Keratinocyte (primary cell): ENCODE data around the gene KDSR. TPM values are rescaled to one million over a fixed set of nuclear protein-coding genes. Genes with fewer than 3 reads are reported as not detected.

ENCODE experiments used
- DNase-seq: peaks from one replicate; pipeline ENCODE4 v3.0.0-alpha.2; 2011; ENCODE audit warnings: low read depth, missing footprints, low spot score
- FAIRE-seq: peaks from 2 replicates; lab custom pipeline; 2011; peaks lifted over from hg19 to GRCh38; lab: Jason Lieb, UNC
- H2AFZ ChIP-seq: 2 replicates; pipeline ENCODE4 v1.6.0; 2012; ENCODE audit warnings: low read length, control low read depth, inconsistent platforms; ENCODE audit not compliant: control insufficient read depth
- H3K27ac ChIP-seq: 2 replicates; pipeline ENCODE4 v1.5.1; 2011; ENCODE audit warnings: low read length; ENCODE audit not compliant: control insufficient read depth, insufficient read depth
- H3K27me3 ChIP-seq: 3 replicates; pipeline ENCODE4 v1.6.0; 2011; ENCODE audit warnings: low read length; ENCODE audit not compliant: control insufficient read depth, insufficient read depth; ENCODE audit errors: extremely low read depth
- H3K36me3 ChIP-seq, 2 experiments: 2 replicates in 1 of 2; 3 replicates in 1 of 2; pipeline ENCODE4 v1.5.1; 2011; ENCODE audit warnings: low read length in 2 of 2, mild to moderate bottlenecking in 1 of 2; ENCODE audit not compliant: control insufficient read depth in 2 of 2, insufficient read depth in 2 of 2; ENCODE audit errors: extremely low read depth in 1 of 2
- H3K4me1 ChIP-seq: 3 replicates; pipeline ENCODE4 v1.5.1; 2011; ENCODE audit warnings: low read length; ENCODE audit not compliant: control insufficient read depth, insufficient read depth; ENCODE audit errors: extremely low read depth
- H3K4me2 ChIP-seq: 3 replicates; pipeline ENCODE4 v1.6.0; 2011; ENCODE audit warnings: low read depth, low read length; ENCODE audit not compliant: control insufficient read depth, insufficient read depth; ENCODE audit errors: extremely low read depth
- H3K4me3 ChIP-seq, 3 experiments: fragments of 200-600 bp in 1 of 3; sonication (generic) in 1 of 3; 2 replicates in 2 of 3; 3 replicates in 1 of 3; pipeline ENCODE4 v1.5.1; 2011 to 2016; ENCODE audit warnings: low read length in 3 of 3, mild to moderate bottlenecking in 3 of 3, control low read depth in 2 of 3, inconsistent platforms in 1 of 3, low read depth in 1 of 3, mixed read lengths in 1 of 3, mixed run types in 1 of 3, moderate library complexity in 1 of 3; ENCODE audit not compliant: control insufficient read depth in 2 of 3, insufficient read depth in 2 of 3; ENCODE audit errors: extremely low read depth in 1 of 3
- H3K79me2 ChIP-seq: 2 replicates; pipeline ENCODE4 v1.6.0; 2012; ENCODE audit warnings: low read length; ENCODE audit not compliant: control insufficient read depth, insufficient read depth
- H3K9ac ChIP-seq: 3 replicates; pipeline ENCODE4 v1.6.0; 2011; ENCODE audit warnings: low read length; ENCODE audit not compliant: control insufficient read depth, insufficient read depth; ENCODE audit errors: extremely low read depth
- H3K9me1 ChIP-seq: 3 replicates; pipeline ENCODE4 v1.6.0; 2011; ENCODE audit warnings: low read length; ENCODE audit not compliant: control insufficient read depth, insufficient read depth; ENCODE audit errors: extremely low read depth
- H3K9me3 ChIP-seq: 2 replicates; pipeline ENCODE4 v1.5.1; 2012; ENCODE audit warnings: low read depth, low read length; ENCODE audit not compliant: control insufficient read depth
- H4K20me1 ChIP-seq: 3 replicates; pipeline ENCODE4 v1.6.0; 2011; ENCODE audit warnings: low read length; ENCODE audit not compliant: control insufficient read depth, insufficient read depth; ENCODE audit errors: extremely low read depth
- EZH2 ChIP-seq: IDR thresholded peaks from one replicate; pipeline ENCODE4 v1.6.1; 2012; ENCODE audit warnings: inconsistent platforms, mild to moderate bottlenecking, low read length, moderate library complexity
- dilution Hi-C: fragments of 300-500 bp; cut with MboI; formaldehyde crosslinking; loops from one replicate; pipeline ENCODE4 v1.7.0; 2020; ENCODE audit warnings: low sequenced_read_pairs; ENCODE audit not compliant: extremely low pct_ligation_motif_present
- polyA plus RNA-seq, 5 experiments: library from polyadenylated mRNA; depleted of rRNA in 3 of 5; stranded (reverse) in 3 of 5; stranded (forward) in 1 of 5; unstranded in 1 of 5; fragments of >200 nt; gene quantifications; 1 replicate in 1 of 5; 2 replicates in 3 of 5; 3 replicates in 1 of 5; pipeline versions ENCODE4 v1.2.1 to v1.2.3, GENCODE V29; 2011 to 2012; ENCODE audit warnings: missing spikeins in 2 of 5, low read depth in 1 of 5, low replicate concordance in 1 of 5
- TF ChIP-seq, protein P1 (sequence below), 3 experiments: IDR thresholded peaks in 1 of 3; conservative IDR thresholded peaks in 1 of 3; optimal IDR thresholded peaks in 1 of 3; 2 replicates in 2 of 3; 3 replicates in 1 of 3; pipeline versions ENCODE3 to v1.5.1; 2011; ENCODE audit warnings: low read length in 3 of 3, mild to moderate bottlenecking in 3 of 3, moderate library complexity in 2 of 3, control low read depth in 1 of 3, inconsistent platforms in 1 of 3; ENCODE audit not compliant: insufficient read depth in 2 of 3; ENCODE audit errors: extremely low read depth in 1 of 3

Gene KDSR
- polyA plus RNA-seq, 1 donor (not counting 4 experiments of a cell fraction or from before 2014, with no cell fraction given) = 68.6 TPM

DNA sequence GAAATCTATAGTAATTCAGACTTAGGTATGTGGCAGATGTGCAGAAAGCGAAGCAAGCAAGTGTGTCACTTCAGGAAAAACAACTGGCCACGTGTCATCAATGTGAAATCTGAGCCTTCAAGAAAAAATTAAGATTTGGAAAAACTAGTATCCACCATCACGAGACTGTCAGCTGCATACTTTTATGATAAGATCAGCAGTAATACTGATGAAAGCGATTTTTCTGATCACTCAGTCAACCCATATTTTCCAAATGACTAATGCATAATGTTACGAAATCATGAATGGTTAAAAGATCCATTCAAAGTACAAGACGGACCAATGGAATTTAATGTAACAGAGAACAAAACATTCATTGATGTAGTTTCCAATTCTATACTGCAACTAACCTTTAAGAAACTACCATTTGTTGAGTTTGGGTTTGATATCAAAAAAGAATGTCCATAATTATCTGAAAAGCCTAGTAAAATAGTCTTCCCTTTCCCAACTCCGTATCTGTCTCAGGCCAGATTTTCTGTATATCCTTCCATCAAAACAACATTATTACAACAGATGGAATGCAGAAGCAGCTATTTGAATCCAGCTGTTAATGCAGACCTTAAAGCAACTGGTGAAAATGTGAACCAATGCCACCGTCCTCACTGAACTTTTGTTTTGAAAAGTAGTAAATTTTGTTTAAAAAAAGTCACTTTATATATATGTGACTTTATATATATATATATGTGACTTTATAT lies 30.5 kb downstream of the KDSR start:
- Histone ChIP-seq H4K20me1 (no peaks in the 10 kb centered on the region), H3K27ac (peak overlapping the region; percentile 72), H2AFZ (no peak overlapping the region), H3K36me3 (peaks cover 32% of the 10 kb centered on the region in 2 experiments), H3K9me3 (no peaks in the 10 kb centered on the region), H3K9ac (peak overlapping the region; percentile 9), H3K4me2 (peak overlapping the region; percentile 62), H3K4me1 (peaks cover 13% of the 10 kb centered on the region), H3K79me2 (peaks cover 3% of the 10 kb centered on the region), H3K27me3 (no peaks in the 10 kb centered on the region), H3K9me1 (no peaks in the 10 kb centered on the region), H3K4me3 (no peak overlapping the region)
- dilution Hi-C loops = no loop called here
- FAIRE-seq = peak; percentile 91
- TF ChIP-seq, protein P1, sequence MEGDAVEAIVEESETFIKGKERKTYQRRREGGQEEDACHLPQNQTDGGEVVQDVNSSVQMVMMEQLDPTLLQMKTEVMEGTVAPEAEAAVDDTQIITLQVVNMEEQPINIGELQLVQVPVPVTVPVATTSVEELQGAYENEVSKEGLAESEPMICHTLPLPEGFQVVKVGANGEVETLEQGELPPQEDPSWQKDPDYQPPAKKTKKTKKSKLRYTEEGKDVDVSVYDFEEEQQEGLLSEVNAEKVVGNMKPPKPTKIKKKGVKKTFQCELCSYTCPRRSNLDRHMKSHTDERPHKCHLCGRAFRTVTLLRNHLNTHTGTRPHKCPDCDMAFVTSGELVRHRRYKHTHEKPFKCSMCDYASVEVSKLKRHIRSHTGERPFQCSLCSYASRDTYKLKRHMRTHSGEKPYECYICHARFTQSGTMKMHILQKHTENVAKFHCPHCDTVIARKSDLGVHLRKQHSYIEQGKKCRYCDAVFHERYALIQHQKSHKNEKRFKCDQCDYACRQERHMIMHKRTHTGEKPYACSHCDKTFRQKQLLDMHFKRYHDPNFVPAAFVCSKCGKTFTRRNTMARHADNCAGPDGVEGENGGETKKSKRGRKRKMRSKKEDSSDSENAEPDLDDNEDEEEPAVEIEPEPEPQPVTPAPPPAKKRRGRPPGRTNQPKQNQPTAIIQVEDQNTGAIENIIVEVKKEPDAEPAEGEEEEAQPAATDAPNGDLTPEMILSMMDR (optimal IDR thresholded peaks at IDR 0.05 in 1 of 3, IDR thresholded peaks at IDR 0.05 in 1 of 3, conservative IDR thresholded peaks at IDR 0.05 in 1 of 3; ENCODE audit: extremely low read depth in 1 of 3, insufficient read depth in 2 of 3, low read length in 3 of 3) = no peak
- TF ChIP-seq EZH2 = no peak
- DNase-seq = peak; percentile 54

DNA sequence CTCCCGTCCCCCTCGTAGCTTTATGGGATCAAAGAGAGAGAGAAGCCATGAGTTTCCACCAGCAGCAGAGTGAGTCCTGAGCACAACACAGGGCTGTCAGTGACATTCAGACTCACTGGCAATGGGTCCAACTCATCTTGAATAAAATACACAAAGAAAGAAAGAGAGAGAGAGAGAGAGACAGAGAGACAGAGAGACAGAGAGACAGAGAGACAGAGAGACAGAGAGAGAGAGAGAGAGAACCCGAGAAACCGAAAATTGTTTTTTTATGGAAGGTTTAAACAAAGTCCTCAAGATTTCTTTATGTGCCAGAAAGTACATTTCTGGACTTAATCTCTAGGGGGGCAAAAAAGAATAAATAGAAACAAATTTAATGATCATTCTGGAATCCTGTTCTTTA lies 35.9 kb downstream of the KDSR start:
- no peak for DNase-seq
- TF ChIP-seq, protein P1 (optimal IDR thresholded peaks at IDR 0.05 in 1 of 3, IDR thresholded peaks at IDR 0.05 in 1 of 3, conservative IDR thresholded peaks at IDR 0.05 in 1 of 3; ENCODE audit: extremely low read depth in 1 of 3, insufficient read depth in 2 of 3, low read length in 3 of 3) = no peak
- TF ChIP-seq EZH2 = no peak
- Histone ChIP-seq H3K36me3 (peaks cover 29 to 30% of the 10 kb centered on the region in 2 experiments), H3K9me3 (no peaks in the 10 kb centered on the region), H3K9me1 (no peaks in the 10 kb centered on the region), H3K9ac (no peak overlapping the region), H4K20me1 (no peaks in the 10 kb centered on the region), H3K27me3 (no peaks in the 10 kb centered on the region), H2AFZ (no peak overlapping the region), H3K4me3 (no peak overlapping the region), H3K79me2 (peaks cover 3% of the 10 kb centered on the region), H3K4me1 (peaks cover 6% of the 10 kb centered on the region), H3K27ac (no peak overlapping the region), H3K4me2 (no peak overlapping the region)
- dilution Hi-C loops = no loop called here
- FAIRE-seq = no peak
